Memory B cell (primary cell): ENCODE results near the gene TUBB4B.
A peak's percentile ranks its signal among the peaks of the same experiment; 100 is the strongest.

Experiments used
- ATAC-seq: fragments of 150-1000 bp; cut with Tn5 transposase; 2 replicates; pipeline ENCODE4 v1.10.0; 2021; ENCODE audit warnings: low read depth, mild to moderate bottlenecking, moderate library complexity
- DNase-seq, 2 donors: peaks; one replicate each; pipeline ENCODE4 v3.0.0; 2022; ENCODE audit warnings: low spot score in 2 of 2
- H3K27ac Mint-ChIP-seq: one replicate; pipeline ENCODE4 v1.8.0; 2022; ENCODE audit warnings: mild to moderate bottlenecking, moderate library complexity, mixed read lengths
- H3K27me3 Mint-ChIP-seq: one replicate; pipeline ENCODE4 v1.8.0; 2022; ENCODE audit warnings: mixed read lengths
- H3K36me3 Mint-ChIP-seq: one replicate; pipeline ENCODE4 v1.8.0; 2022; ENCODE audit warnings: mild to moderate bottlenecking, mixed read lengths
- H3K4me1 Mint-ChIP-seq: one replicate; pipeline ENCODE4 v1.8.0; 2022; ENCODE audit warnings: mixed read lengths
- H3K4me3 Mint-ChIP-seq: one replicate; pipeline ENCODE4 v1.8.0; 2022; ENCODE audit warnings: mild to moderate bottlenecking, moderate library complexity, mixed read lengths
- H3K9me3 Mint-ChIP-seq: one replicate; pipeline ENCODE4 v1.8.0; 2022; ENCODE audit warnings: mixed read lengths

The TUBB4B gene

DNA sequence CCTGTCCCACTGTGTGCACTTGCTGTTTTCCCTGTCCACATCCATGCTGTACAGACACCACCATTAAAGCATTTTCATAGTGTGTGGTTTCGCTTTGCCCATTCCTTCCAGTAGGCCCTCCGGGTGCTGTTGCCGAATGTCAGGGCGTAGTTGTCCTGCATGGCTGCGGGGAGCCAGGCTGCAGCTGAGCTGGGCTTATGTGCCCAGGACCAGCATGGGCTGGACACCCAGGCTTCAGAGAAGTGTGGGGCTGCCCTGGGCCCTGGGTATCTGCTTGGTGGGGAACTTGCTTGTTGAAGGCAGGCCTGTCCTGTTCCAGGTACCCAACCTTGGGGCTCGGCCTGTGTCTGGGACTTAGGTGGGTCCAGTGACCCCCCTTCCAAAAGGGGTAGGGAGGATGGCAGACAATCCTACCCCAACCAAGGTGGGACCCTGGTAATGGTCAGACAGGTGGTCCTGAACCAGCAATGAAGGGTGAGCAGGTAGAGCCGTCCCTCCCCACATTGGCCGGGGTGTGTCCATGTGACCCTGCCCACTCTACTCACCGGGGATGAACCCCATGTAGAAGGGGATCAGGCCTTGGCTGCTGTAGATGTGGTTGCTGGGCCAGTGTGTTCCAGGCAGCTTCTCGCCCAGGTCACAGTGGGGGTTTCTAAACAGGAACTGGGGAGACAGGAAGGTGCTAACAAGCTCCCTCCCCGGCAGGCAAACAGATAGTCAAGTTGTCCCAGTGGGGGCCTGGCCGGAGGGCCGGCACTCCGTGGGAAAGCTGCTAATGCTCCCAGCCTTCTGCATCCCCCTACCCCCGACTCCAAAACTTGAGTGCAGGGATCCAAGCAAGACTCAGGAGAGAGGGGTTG, 2.8 kb downstream of the TUBB4B start:
- peak overlapping the region; percentile 63 for H3K27ac Mint-ChIP-seq
- H3K27me3 Mint-ChIP-seq: no peaks in the 10 kb centered on the region

GRCh38 chr9:137244486-137245449, 3.7 kb downstream of the TUBB4B start:
- no peaks in the 10 kb centered on the region for H3K9me3 Mint-ChIP-seq
- DNase-seq: no peak
- no peak overlapping the region for H3K4me3 Mint-ChIP-seq
- peaks cover 15% of the 10 kb centered on the region for H3K4me1 Mint-ChIP-seq
- H3K27me3 Mint-ChIP-seq: no peaks in the 10 kb centered on the region
- no peak for ATAC-seq
- H3K27ac Mint-ChIP-seq: peak overlapping the region; percentile 63
- no peaks in the 10 kb centered on the region for H3K36me3 Mint-ChIP-seq

More for the DNA sequence above, 2.8 kb downstream of the TUBB4B start:
- no peaks in the 10 kb centered on the region for H3K9me3 Mint-ChIP-seq
- peaks cover 17% of the 10 kb centered on the region for H3K4me1 Mint-ChIP-seq
- DNase-seq (no peak), ATAC-seq (no peak)
- no peak overlapping the region for H3K4me3 Mint-ChIP-seq
- no peaks in the 10 kb centered on the region for H3K36me3 Mint-ChIP-seq

DNA sequence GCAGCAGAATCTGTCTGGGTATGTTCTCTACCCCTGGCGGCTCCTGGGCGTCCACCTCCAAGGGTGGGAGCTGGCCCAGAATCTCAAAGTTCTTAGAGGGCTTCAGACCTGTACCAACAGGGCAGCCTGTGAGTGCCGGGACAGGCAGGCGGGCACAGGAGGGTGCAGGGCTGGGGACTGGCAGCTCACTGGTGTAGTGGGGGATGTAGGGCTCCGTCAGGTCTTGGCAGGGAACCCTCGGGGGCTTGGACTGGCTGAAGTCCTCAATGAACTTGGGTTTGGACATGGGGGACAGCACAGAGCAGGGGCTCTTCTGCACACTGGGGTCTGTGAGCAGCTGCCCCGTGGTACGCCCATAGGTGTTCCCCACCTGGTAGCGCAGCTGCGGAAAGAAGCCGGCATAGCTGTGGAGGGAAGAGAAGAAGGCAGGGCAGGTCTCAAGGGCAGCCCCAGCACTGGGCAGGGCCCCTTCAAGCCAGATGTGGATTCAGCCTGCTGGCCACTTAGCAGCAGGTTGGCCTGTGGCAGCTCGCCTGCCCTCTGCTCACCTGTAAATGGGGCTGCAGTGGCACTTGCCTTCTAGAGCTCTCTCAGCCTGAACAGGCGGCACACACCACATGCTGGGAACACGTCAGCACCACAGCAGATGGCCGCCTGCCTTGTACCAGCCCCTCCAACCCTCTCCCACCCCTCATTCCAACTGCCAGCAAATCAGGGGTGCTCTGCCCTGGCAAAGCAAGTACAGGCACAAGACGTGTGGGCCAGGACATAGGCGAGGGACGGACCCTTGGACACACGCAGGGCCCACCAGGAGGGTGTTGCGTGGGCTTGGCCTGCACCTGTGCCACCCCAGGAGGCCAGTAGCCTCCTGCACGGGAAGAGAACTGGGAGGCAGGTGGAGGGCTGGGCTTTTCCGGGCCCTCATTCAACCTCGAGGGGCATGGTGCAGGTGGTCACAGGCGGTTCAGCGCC, 4.6 kb downstream of the TUBB4B start:
- ATAC-seq (no peak), DNase-seq (no peak)
- Mint-ChIP-seq H3K9me3 (no peaks in the 10 kb centered on the region), H3K36me3 (no peaks in the 10 kb centered on the region), H3K4me1 (peaks cover 15% of the 10 kb centered on the region), H3K4me3 (no peak overlapping the region), H3K27me3 (no peaks in the 10 kb centered on the region), H3K27ac (no peak overlapping the region)

DNA sequence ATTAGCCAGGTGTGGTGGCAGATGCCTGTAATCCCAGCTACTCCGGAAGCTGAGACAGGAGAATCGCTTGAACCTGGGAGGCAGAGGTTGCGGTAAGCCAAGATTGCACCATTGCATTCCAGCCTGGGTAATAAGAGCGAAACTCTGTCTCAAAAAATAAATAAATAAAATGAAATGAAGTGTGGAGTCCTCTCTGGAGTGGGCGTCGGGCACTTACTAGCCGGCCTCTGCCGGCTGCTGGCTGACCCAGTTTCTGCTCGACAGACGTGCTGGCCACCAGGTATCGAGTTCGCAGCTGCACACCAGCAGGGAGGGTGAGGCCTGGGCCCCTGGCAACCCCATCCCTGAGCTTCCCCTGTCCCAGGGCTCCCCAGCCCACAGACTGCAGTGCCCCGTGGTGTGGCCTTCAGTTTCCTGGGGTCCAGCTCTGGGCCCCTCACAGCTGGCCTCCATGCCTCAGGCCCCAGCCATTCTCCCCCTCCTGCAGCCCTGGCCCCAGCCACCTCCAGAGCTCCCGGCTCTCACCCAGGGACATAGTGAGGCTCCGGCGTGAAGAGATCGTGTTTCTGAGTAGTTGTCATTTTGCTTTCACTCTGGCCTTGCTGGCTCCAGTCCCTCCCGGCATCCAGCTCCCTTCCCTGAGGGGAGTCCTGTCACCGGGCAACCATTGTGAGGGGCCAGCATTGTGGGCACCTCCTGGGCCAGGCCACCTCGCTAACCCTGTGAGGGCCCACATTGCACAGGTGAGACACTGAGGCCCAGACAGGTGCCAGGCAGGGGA, 6.2 kb downstream of the TUBB4B start:
- no peak for ATAC-seq
- Mint-ChIP-seq H3K9me3 (no peaks in the 10 kb centered on the region), H3K4me1 (peaks cover 13% of the 10 kb centered on the region), H3K27me3 (peaks cover 1% of the 10 kb centered on the region), H3K4me3 (no peak overlapping the region), H3K27ac (no peak overlapping the region), H3K36me3 (no peaks in the 10 kb centered on the region)
- DNase-seq: no peak

DNA sequence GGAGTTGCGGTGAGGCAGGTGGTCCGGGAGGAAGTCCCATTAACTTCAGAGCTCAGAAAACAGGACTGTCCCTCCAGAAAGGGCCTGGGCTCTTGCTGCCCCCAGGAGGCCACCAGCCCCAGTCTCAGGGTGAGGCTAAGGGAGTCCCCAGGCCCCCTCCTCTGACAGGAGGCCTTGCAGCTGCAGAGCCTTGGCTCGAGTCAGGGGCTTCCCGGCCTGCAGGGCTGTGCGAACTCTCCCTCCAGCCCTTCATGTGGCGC, 6.8 kb downstream of the TUBB4B start:
- Mint-ChIP-seq H3K27ac (no peak overlapping the region), H3K27me3 (peaks cover 1% of the 10 kb centered on the region), H3K9me3 (no peaks in the 10 kb centered on the region), H3K4me1 (peaks cover 8% of the 10 kb centered on the region), H3K4me3 (no peak overlapping the region), H3K36me3 (no peaks in the 10 kb centered on the region)
- ATAC-seq (no peak), DNase-seq (no peak)

DNA sequence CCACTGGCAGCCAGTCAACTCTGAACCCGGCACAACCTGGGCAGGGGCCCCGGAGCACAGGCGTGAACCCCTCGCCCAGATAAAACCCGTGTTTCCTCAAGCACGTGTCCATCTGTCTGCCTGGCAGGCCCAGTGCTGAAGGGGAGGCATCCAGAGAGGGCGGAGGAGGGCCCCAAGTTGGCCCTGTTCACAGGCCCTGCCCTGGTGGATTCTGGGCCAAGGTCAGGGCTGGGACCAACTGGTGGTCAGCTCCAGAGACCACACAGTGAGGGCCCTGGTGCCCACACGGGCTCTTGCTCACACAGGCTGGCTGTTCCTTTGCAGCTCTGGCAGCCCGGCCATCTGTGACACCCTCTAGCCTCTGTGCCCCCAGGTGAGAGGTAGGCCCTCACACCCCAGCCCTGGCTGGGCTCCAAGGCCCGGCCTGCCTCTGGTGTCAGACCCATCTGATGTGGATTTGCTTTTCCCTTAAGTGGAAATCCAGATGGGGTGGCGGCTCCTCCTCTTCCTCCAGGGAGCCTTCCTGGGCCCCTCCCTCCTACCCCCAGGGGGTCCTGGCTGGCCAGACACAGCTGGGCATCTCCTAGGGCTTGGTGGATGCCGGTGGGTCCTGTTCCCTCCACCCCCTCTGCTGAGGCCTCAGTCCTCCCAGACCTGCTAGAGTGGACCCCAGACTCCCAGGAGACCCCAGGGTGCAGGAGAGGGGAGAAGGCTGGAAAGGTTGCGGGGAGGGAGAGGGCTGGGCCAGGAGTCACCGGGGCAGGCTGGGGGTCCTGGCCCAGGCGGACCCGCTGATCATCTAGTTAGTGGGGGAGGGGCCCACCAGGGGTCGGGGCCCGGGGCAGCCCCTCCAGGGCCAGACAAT, 9.5 kb downstream of the TUBB4B start:
- Mint-ChIP-seq H3K27ac (no peak overlapping the region), H3K4me1 (peaks cover 6% of the 10 kb centered on the region), H3K4me3 (no peak overlapping the region), H3K27me3 (peaks cover 1% of the 10 kb centered on the region), H3K36me3 (no peaks in the 10 kb centered on the region), H3K9me3 (no peaks in the 10 kb centered on the region)
- ATAC-seq (no peak), DNase-seq (no peak)

DNA sequence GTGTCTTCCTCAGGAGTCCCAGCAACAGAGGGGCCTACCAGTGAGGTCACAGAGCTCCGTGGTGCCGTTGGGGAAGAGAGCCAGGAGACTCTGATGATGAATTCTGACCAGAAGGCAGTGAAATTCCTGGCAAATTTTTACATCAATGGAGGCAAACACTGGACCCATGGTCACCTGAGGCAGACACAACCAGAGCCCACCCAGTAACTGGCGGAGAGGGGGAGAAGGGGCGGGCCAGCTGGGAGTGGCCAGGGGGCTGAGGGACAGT, 10.0 kb downstream of the TUBB4B start, which contains the start of gene STPG3:
Gene STPG3, plus strand, starts transcription at position 93 of the 268 bp plus-strand sequence. Its CDS starts 1 bp downstream, at position 94.
- peaks cover 6% of the 10 kb centered on the region for H3K4me1 Mint-ChIP-seq
- ATAC-seq (no peak), DNase-seq (no peak)
- H3K27me3 Mint-ChIP-seq: peaks cover 1% of the 10 kb centered on the region
- no peak within 1 kb of the TSS for H3K27ac Mint-ChIP-seq
- no peaks in the 10 kb centered on the region for H3K9me3 Mint-ChIP-seq
- H3K36me3 Mint-ChIP-seq: no peaks in the 10 kb centered on the region
- H3K4me3 Mint-ChIP-seq: no peak within 1 kb of the TSS

DNA sequence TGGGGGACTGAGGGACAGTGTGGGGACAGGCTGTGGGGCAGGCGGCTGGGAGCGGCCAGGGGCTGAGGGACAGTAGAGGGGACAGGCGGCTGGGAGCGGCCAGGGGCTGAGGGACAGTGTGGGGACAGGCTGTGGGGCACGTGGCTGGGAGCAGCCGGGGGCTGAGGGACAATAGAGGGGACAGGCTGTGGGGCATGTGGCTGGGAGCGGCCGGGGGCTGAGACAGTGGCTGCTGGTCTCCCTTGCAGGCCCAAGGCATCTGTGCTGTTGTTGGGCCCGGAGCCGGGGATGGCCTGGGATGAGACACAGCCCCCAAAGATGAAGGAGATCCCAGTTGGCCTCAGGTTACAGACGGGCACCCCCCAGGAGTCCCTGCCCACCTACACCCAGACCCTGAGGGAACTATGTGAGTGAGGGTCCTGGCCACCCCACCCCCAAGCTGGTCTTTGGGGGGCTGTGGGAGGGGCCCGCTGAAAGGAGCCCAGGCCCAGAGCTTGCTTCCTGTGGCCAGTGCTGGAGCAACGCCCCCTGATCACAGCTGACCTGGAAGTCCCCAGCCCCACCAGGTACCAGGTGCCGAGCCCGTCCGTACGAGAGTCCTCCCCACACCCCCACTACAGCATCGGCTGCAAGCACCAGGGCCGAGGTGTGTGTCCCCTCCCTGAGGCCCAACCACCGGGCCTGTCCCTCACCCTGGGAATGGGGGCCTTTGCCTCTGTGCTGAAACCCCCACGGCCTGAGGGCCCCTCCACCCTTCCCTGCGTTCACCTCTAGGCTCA, 10.6 kb downstream of the TUBB4B start:
- no peak for DNase-seq
- H3K4me3 Mint-ChIP-seq: no peak overlapping the region
- no peak for ATAC-seq

DNA sequence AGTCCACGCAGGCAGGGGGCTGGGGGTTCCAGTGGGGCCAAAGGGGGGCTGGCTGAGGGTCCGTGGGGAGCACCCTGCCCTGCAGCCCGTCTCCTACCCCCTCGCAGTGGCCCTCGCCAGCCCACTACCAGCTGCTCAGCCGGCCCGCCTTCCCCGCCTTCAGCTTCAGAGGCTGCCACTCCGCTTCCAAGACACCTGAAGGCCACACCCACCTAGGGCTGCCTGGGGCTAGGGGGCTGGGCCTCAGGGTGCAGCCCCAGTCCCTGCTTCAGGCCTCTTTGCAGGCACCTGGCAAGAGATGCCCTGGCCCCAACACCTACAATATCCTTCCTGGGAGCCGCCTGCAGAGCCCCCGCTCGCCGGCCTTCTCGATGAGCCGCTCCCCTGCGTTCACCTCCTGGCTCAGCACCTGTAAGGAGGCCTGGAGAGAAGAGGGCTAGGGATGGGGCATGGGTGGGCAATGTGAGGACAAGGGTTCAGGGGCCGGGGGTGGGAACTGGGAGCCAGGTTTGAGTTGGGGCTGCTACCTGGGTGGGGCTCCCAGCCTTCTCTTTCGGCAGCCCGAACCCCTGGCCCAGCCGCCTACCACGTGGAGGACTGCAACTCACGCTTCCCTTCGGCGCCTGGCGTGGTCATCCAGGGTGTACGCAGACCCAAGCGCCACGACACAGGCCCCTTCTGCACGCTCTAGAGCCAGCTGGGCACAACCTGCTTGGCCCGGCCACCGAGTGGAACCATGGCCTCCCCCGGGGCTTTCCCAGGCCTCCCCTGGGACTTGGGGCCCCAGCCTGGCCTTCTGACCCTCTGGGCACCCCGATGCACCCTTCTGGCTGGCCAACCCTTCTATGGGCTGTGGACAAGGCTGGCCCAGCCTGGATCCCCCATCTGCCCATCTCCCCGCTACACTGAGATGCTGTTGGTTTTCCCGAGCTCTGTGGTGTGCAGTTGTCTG, 11.7 kb downstream of the TUBB4B start:
- H3K4me1 Mint-ChIP-seq: peaks cover 8% of the 10 kb centered on the region
- no peaks in the 10 kb centered on the region for H3K36me3 Mint-ChIP-seq
- no peak overlapping the region for H3K27ac Mint-ChIP-seq
- H3K4me3 Mint-ChIP-seq: no peak overlapping the region
- no peaks in the 10 kb centered on the region for H3K9me3 Mint-ChIP-seq
- ATAC-seq: no peak
- DNase-seq: no peak
- peaks cover 1% of the 10 kb centered on the region for H3K27me3 Mint-ChIP-seq

More for the DNA sequence above, 10.6 kb downstream of the TUBB4B start:
- no peaks in the 10 kb centered on the region for H3K9me3 Mint-ChIP-seq
- H3K27me3 Mint-ChIP-seq: peaks cover 1% of the 10 kb centered on the region
- H3K4me1 Mint-ChIP-seq: peaks cover 8% of the 10 kb centered on the region
- H3K36me3 Mint-ChIP-seq: no peaks in the 10 kb centered on the region
- H3K27ac Mint-ChIP-seq: no peak overlapping the region

GRCh38 chr9:137253717-137254623, 12.9 kb downstream of the TUBB4B start:
- ATAC-seq (no peak), DNase-seq (no peak)
- Mint-ChIP-seq H3K4me3 (peak overlapping the region; percentile 89), H3K4me1 (peaks cover 8% of the 10 kb centered on the region), H3K27ac (peak overlapping the region; percentile 76), H3K36me3 (no peaks in the 10 kb centered on the region), H3K9me3 (no peaks in the 10 kb centered on the region), H3K27me3 (peaks cover 1% of the 10 kb centered on the region)
